Suppressor macrophage treated with lipopolysaccharide for 1 hour (primary cell): Measurements from ENCODE around the gene VENTX.
A peak's percentile ranks its signal among the peaks of the same experiment; 100 is the strongest.

Source experiments
- DNase-seq, 3 donors: peaks; one replicate each; pipeline ENCODE4 v3.0.0-alpha.2; 2020 to 2022

Gene VENTX

DNA sequence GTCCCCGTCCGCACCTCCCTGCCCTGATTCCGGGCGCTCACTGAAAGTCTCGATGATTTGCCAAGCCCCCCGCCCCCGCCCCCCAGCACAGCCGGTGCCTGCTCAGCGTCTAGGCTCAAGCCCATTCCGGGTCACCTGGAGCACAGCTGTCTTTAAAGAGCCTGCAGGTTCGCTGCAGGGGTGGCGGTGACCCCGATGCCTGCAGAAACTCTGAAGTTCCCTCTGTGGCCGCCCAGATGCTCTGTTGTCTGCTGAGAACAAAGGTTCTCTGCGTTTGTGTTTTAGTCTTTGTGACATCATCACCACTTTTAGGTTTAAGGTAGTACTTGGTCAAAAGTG, 780 bp downstream of the VENTX start:
- DNase-seq = no peak

GRCh38 chr10:133239990-133240389, 2.3 kb downstream of the VENTX start:
- no peak for DNase-seq

GRCh38 chr10:133241501-133242205, 4.0 kb downstream of the VENTX start:
- DNase-seq = peak in 1 of 3 donors; percentile 30

- DNase-seq = no peak
Observed at GRCh38 chr10:133242611-133243356, 5.1 kb downstream of the VENTX start.

GRCh38 chr10:133243593-133243992, 5.9 kb downstream of the VENTX start:
- DNase-seq = no peak

GRCh38 chr10:133245439-133246235, 8.0 kb downstream of the VENTX start:
- DNase-seq = no peak

GRCh38 chr10:133246236-133246626, 8.6 kb downstream of the VENTX start:
- DNase-seq = no peak

- no peak for DNase-seq
Observed at GRCh38 chr10:133247681-133248333, 10.2 kb downstream of the VENTX start.

DNA sequence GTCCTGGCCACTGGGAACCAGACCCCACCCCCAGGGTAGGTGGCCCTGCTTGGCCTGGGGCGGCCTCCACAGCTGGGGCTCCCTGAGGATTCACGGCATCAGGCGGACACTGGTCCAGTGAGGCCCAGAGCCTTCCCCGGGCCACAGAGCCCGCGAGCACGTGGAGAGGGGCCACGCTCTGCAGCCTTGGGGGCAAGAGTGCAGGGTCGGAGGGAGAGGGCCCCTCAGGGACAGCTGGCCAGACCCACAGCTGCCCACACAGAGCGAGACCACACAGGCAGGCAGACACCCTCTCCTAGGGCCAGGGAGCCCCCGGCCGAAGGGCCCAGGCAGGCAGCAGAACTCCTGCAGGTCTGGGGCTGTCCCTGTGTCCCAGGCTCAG, 10.7 kb downstream of the VENTX start:
- no peak for DNase-seq

GRCh38 chr10:133249094-133249780, 11.6 kb downstream of the VENTX start:
- DNase-seq = no peak

DNA sequence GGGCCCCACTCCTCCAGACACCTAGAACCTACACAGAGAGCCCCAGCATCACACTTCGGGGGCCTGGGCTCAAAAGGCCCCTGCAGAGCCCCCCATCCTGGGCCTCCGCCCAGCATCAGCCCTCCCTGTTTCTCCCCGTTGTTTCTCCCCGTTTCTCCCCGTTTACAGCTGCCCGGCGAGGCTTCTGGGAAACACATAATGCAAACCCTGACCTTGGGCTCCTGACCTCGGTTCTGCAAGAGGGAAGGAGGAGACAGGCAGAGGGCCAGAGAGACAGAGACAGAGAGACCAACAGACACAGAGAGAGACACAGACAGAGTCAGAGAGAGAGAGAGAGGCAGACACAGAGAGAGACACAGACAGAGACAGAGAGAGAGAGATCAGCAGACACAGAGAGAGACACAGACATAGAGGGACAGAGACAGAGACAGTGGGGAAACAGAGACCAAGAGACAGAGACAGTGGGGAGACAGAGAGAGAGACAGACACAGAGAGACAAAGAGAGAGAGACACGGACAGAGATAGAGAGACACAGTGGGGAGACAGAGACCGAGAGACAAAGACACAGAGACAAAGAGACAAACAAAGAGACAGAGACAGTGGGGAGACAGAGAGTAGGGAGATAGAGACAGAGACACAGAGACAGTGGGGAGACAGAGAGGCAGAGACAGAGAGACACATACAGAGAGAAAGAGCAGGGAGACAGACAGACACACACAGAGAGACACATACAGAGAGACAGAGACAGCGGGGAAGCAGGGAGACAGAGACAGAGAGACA, 12.5 kb downstream of the VENTX start:
- DNase-seq = no peak

- no peak for DNase-seq
Observed at GRCh38 chr10:133251388-133252222, 13.9 kb downstream of the VENTX start.

GRCh38 chr10:133252223-133252552, 14.5 kb downstream of the VENTX start:
- no peak for DNase-seq

DNA sequence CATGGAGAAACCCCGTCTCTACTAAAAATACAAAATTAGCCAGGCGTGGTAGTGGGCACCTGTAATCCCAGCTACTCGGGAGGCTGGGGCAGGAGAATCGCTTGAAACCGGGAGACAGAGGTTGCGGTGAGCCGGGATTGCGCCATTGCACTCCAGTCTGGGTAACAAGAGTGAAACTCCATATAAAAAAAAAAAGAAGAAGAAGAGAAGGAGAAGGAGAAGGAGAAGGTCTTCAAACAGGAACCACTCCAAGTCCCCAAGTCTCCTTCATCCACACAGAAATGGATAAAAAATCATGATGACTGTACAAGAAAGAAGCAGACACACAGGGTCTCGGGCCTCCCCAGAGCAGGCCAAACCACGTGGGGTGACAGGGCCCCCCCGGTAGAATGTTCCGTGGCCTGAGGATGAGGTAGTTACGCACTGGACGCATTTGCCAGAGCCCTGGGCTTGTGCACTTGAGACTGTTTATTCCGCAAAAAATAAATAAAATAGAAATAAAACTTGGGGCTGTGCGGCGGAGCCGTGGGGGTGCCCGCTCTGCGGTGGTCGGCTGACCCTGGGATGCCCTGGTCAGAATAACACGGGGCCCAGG, 15.8 kb downstream of the VENTX start:
- peak in 2 of 3 donors; percentile 31 to 65 for DNase-seq

- no peak for DNase-seq
Observed at GRCh38 chr10:133254421-133255120, 16.9 kb downstream of the VENTX start.

GRCh38 chr10:133255323-133255722, 17.7 kb downstream of the VENTX start:
- DNase-seq = no peak

GRCh38 chr10:133257489-133258065, 19.9 kb downstream of the VENTX start:
- DNase-seq = peak; percentile 66 to 83 (median 69)

GRCh38 chr10:133258066-133258817, 20.6 kb downstream of the VENTX start:
- peak in 1 of 3 donors; percentile 40 for DNase-seq
